WTC11 (cell line): Measurements from ENCODE around the gene IL1RAPL2.

Source experiments
- KAT7 ChIP-seq: sonication (generic); formaldehyde crosslinking; IDR thresholded peaks from 2 replicates; pipeline ENCODE4 v1.8.1; 2023; ENCODE audit warnings: missing genetic modification reagents, mild to moderate bottlenecking, borderline replicate concordance
- NFE2L1 ChIP-seq: sonication (generic); formaldehyde crosslinking; IDR thresholded peaks from 2 replicates; pipeline ENCODE4 v1.8.1; 2023; ENCODE audit warnings: missing genetic modification reagents
- USF1 ChIP-seq: sonication (generic); formaldehyde crosslinking; IDR thresholded peaks from 2 replicates; pipeline ENCODE4 v1.8.0; 2022; ENCODE audit warnings: mild to moderate bottlenecking, missing genetic modification reagents

GRCh38 chrX:104523858-104524257 is 42.1 kb upstream of the IL1RAPL2 start:
- TF ChIP-seq KAT7, result no peak
- TF ChIP-seq USF1 (CRISPR knock-in tag), result no peak
- TF ChIP-seq NFE2L1 (CRISPR knock-in tag), result no peak
